ENCODE data around the gene IL6.

The IL6 gene

DNA sequence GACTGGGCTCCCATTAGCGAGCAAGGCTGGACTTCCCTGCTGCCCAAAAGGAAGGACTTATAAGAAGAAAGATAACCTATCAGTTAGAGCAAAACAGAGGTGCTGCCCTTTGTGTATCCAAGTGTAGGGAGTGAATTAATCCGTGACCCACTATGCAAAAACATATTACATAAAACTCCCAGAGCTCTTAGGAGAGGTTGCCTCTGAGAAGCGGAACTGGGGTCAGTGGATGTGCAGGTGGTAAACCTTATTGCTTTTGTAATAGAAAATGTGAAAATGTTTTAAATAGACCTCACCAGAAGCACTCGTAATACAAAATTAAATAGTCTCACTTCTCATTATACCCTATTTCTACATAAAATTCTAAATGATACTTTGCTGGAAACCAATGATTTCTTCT lies 17.1 kb upstream of the IL6 start:
- no peak overlapping the region for H3K4me3 ChIP-seq (ENCODE audit: low read depth, low read length)
- H3K36me3 ChIP-seq (replicated peaks), result no peaks in the 10 kb centered on the region
- no peak overlapping the region for H3K27ac ChIP-seq
- H3K27me3 ChIP-seq (replicated peaks), result no peaks in the 10 kb centered on the region
- TF ChIP-seq, protein P1, sequence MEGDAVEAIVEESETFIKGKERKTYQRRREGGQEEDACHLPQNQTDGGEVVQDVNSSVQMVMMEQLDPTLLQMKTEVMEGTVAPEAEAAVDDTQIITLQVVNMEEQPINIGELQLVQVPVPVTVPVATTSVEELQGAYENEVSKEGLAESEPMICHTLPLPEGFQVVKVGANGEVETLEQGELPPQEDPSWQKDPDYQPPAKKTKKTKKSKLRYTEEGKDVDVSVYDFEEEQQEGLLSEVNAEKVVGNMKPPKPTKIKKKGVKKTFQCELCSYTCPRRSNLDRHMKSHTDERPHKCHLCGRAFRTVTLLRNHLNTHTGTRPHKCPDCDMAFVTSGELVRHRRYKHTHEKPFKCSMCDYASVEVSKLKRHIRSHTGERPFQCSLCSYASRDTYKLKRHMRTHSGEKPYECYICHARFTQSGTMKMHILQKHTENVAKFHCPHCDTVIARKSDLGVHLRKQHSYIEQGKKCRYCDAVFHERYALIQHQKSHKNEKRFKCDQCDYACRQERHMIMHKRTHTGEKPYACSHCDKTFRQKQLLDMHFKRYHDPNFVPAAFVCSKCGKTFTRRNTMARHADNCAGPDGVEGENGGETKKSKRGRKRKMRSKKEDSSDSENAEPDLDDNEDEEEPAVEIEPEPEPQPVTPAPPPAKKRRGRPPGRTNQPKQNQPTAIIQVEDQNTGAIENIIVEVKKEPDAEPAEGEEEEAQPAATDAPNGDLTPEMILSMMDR (IDR thresholded peaks at IDR 0.05; ENCODE audit: low read depth, low read length, missing control alignments), result no peak
- in situ Hi-C loops (cut with HindIII; ENCODE audit: low pct_ligation_motif_present, low sequenced_read_pairs), result no loop called here
- DNase-seq, result no peak

DNA sequence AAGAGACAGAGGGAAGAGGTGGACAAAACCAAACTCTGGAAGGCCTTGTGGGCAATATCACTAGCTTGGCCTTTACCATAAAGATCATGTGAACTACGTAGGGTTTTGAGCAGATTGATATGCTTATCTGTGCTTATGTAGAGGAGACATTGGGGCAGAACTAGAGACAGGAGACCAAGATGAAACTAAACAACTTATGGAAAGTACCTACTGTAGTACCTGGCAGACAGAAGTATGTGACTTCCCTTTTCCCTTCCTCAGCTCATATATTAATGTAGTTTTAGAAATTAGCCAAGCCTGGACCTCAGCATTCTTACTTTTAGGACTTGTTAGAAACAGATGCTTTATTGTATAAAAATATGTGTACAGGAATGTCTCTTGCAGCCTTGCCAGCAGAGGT lies 14.0 kb upstream of the IL6 start:
- no peak for DNase-seq
- TF ChIP-seq, protein P1 (IDR thresholded peaks at IDR 0.05; ENCODE audit: low read depth, low read length, missing control alignments), result no peak
- H3K4me3 ChIP-seq (ENCODE audit: low read depth, low read length), result no peak overlapping the region
- H3K36me3 ChIP-seq (replicated peaks), result no peaks in the 10 kb centered on the region
- H3K27ac ChIP-seq, result no peak overlapping the region
- no peaks in the 10 kb centered on the region for H3K27me3 ChIP-seq (replicated peaks)
- in situ Hi-C loops (cut with HindIII; ENCODE audit: low pct_ligation_motif_present, low sequenced_read_pairs), result no loop called here

DNA sequence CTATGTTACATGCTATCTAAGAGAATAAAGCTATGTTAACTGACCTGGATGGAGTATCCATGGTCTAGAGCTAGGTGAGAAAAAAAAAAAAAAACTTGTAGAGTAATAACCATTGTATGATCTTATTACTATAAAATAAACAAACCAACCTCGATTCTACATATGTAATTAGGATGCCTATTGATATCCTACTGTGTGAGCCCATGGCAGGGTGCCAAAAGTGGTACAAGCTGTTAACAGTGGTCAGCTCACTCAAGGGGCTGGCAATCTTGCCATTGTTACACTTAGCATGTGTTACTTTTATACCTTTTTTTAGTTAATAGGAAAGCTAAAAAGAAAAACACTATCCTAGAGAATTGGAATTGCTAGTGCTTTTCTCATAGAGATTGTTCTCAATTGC lies 13.5 kb upstream of the IL6 start:
- Histone ChIP-seq H3K27ac (no peak overlapping the region), H3K36me3 (replicated peaks) (no peaks in the 10 kb centered on the region), H3K27me3 (replicated peaks) (no peaks in the 10 kb centered on the region), H3K4me3 (ENCODE audit: low read depth, low read length) (no peak overlapping the region)
- DNase-seq, result no peak
- in situ Hi-C loops (cut with HindIII; ENCODE audit: low pct_ligation_motif_present, low sequenced_read_pairs), result no loop called here
- TF ChIP-seq, protein P1 (IDR thresholded peaks at IDR 0.05; ENCODE audit: low read depth, low read length, missing control alignments), result no peak

DNA sequence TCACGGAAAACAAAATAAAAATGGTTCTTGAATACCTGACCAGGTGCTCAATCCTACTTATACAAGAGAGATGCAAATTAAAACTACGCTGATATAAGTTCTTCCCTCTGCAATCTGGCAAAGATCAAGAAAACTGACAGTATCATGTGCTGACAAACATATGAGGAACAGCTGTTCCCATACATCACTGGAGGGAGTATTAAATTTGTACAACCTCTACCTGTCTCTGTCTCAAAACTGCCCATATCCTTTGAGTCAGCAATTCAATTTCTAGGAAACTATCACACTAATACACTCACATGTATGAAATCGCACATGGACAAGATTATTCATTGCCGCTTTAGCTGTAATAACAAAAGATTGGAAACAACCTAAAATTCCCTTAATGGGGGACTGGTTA lies 11.0 kb upstream of the IL6 start:
- no peaks in the 10 kb centered on the region for H3K36me3 ChIP-seq (replicated peaks)
- DNase-seq, result no peak
- no peaks in the 10 kb centered on the region for H3K27me3 ChIP-seq (replicated peaks)
- H3K4me3 ChIP-seq (ENCODE audit: low read depth, low read length), result no peak overlapping the region
- in situ Hi-C loops (cut with HindIII; ENCODE audit: low pct_ligation_motif_present, low sequenced_read_pairs), result no loop called here
- no peak overlapping the region for H3K27ac ChIP-seq
- TF ChIP-seq, protein P1 (IDR thresholded peaks at IDR 0.05; ENCODE audit: low read depth, low read length, missing control alignments), result no peak

DNA sequence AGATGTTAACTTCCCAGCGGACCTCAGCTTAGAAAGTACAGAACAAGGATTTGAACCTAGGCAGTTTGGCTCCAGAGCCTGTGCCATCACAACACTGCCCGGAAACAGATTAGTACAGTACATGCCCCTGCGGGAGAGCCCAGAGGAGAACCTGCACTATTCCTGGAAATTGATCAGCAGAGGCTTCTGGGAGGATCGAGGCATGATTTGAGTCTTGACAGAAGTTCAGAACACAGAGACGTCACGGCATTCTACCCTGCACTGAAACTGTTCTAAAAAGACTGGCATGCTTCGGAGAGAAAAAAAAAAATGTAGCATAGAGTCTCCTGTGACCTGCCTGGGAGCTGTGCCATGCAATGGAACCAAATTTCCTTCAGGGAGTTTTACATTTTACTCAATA lies 9.2 kb upstream of the IL6 start:
- in situ Hi-C loops (cut with HindIII; ENCODE audit: low pct_ligation_motif_present, low sequenced_read_pairs), result no loop called here
- H3K27ac ChIP-seq, result peak overlapping the region; percentile 95

DNA sequence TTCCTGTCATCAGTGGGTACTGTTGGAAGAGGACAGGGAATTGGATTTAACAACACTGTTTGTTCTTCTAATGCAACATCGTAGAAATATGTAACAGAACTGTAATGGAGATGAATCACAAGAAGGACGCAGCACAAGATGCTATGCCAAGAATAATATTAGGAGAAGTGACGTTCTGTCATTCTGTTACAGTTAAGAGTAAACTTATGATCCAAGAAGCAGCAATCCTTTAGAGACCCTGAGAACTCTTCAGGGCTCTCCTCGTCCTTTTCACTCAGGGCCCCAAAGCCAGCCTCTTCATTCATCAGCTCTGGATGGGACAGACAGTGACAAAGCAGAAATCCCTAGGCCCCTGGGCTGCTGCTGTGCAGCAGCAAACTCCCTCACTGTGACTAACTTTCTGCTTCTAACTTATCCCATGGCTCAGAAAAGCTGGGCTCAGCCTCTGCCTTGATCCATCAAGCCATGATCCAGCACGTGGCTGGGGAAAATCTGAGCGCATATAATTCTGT lies 8.7 kb upstream of the IL6 start:
- DNase-seq, result peak; percentile 95
- peak overlapping the region; percentile 95 for H3K27ac ChIP-seq
- in situ Hi-C loops (cut with HindIII; ENCODE audit: low pct_ligation_motif_present, low sequenced_read_pairs), result no loop called here

More for the DNA sequence above, 9.2 kb upstream of the IL6 start:
- peak; percentile 60 for DNase-seq
- no peaks in the 10 kb centered on the region for H3K36me3 ChIP-seq (replicated peaks)
- no peak overlapping the region for H3K4me3 ChIP-seq (ENCODE audit: low read depth, low read length)
- TF ChIP-seq, protein P1 (IDR thresholded peaks at IDR 0.05; ENCODE audit: low read depth, low read length, missing control alignments), result no peak
- H3K27me3 ChIP-seq (replicated peaks), result no peaks in the 10 kb centered on the region

More for the DNA sequence above, 8.7 kb upstream of the IL6 start:
- Histone ChIP-seq H3K4me3 (ENCODE audit: low read depth, low read length) (no peak overlapping the region), H3K36me3 (replicated peaks) (no peaks in the 10 kb centered on the region), H3K27me3 (replicated peaks) (no peaks in the 10 kb centered on the region)
- TF ChIP-seq, protein P1 (IDR thresholded peaks at IDR 0.05; ENCODE audit: low read depth, low read length, missing control alignments), result no peak

Data from brain microvascular endothelial cell (primary cell).